Measurements from ENCODE around the gene IFNA13. TPM values are rescaled to one million over a fixed set of nuclear protein-coding genes. Genes with fewer than 3 reads are reported as not detected.
A peak's percentile ranks its signal among the peaks of the same experiment; 100 is the strongest.
"Not testable (repeated sequence)": the region's sequence is repeated elsewhere in the genome, so short reads cannot be mapped to it uniquely, and the experiment has no call there.

The IFNA13 gene
- 8.2 TPM for total RNA-seq (ENCODE audit: insufficient read depth, low replicate concordance)

DNA sequence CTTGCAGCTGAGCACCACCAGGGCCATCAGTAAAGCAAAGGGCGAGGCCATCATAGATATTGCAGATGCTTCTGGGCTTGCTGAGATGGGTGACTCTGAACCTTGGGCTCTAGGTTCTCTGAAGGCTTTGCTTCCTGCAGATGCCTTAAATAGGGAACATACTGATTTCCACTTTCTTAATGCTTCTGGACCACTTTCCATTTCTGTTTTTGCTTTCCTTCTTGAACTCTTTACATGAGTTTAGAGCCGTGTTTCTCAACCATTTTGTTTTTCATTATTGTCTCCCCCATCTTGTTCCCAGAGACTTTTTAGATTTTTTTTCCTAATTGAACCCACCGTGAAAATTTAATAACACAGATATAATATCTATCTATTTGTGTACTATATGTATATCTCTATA, at the start of gene IFNA13:
Gene IFNA13 (minus strand): TSS at position 101 of the 400 bp plus-strand sequence. CDS start 47 bp downstream, at position 54.
- DNase-seq (ENCODE audit: low spot score) = no peak

DNA sequence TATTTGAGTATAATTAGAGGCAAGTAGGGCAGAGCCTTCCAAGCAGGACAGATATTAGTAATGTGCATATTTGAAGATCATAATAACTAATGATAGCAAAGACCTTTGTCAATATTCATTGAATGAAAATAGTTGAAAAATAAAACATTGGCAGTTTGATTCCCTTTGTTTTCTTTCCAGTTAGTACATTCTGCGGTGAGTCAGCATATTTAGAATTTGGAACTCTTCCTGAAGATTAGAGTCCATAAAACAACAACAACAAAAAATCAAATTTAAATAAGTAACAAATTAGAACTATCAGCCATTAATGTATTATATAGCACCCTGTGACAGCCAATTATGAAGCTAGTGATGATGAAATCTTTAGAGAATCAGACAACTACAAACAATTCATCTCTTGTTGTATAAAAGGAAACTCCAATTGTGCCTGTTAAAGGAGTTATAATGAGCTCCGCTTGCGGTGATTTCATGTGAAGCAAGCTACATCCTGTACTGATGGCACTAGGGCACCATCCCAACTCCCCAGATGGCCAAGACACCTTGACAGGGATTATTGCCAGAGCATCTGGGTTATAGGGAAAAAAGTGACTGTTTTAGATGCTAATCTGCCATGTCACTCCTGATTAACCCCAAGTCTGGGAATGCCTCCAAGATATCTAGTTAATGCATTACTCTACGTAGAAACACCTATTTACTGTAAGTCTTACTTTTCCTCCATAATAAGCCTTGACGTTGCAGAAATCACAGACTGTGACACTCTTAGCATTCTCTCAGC, 47.8 kb upstream of the IFNA13 start:
- no peak for DNase-seq (ENCODE audit: low spot score)

DNA sequence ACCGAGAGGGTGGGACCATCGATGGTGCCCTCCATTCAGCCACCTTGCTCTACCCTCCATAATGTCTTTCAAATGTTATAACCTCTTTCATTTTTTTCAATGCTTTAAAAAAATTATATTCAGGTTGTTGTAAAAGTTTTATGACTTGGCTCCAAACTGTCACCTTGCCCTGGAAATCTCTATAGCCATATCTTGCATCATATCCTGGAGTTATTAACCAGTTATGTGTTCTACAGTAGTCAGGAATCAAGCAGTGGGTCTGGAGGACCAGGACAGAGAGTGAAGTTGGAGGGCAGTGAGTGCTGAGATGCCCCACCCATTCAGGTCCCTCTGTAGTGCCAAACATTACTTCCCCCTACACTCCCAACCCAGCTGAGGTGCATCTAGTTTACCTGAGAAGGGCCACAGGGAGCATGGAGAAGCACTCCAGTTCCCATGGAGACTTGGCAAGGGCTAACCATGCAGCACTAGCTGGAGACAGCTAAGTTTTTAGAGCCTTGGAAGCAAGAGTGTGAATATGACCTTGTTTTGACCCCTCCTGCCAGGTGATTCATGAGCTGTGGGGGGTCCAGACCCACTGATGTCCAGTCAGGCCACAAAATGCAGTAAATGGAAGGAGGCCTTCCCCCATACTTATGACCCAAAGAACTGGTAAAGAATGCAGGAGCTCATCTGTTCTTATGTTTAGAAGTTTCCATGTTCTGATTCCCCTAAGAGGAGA, 46.5 kb upstream of the IFNA13 start:
- no peak for DNase-seq (ENCODE audit: low spot score)

DNA sequence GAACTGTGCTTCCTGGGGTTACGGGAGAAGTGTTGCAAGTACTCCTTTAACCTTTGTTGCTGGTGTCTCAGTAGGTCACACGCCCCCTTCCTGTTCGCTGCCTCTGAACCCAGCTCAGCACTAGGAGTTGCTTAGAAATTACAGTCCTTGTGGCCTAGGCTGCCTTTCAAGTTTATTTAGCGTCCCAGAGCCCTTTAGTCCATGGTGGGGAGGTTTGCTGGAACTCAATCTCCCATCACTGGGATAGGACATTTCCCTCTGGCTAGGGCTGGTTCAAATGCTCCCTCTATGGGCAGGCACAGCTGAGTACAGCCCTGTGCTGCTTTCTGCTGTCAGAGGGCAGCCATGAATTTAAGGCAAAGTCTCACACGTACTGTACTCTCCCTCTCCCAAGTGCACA, 45.8 kb upstream of the IFNA13 start:
- no peak for DNase-seq (ENCODE audit: low spot score)

DNA sequence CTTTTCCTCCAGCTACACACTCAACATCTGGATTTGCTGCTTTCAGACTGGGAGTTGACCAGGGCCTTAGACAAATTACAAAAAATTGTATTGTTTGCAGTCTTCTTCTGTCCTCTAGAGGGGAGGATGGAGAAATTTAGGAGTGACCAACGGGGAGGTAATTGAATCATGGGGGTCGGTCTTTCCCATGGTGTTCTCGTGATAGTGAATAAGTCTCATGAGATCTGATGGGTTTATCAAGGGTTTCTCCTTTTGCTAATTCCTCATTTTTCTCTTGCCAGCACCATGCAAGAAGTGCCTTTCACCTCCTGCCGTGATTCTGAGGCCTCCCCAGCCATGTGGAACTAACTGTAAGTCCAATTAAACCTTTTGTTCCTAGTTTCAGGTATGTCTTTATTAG, 45.3 kb upstream of the IFNA13 start:
- no peak for DNase-seq (ENCODE audit: low spot score)

DNA sequence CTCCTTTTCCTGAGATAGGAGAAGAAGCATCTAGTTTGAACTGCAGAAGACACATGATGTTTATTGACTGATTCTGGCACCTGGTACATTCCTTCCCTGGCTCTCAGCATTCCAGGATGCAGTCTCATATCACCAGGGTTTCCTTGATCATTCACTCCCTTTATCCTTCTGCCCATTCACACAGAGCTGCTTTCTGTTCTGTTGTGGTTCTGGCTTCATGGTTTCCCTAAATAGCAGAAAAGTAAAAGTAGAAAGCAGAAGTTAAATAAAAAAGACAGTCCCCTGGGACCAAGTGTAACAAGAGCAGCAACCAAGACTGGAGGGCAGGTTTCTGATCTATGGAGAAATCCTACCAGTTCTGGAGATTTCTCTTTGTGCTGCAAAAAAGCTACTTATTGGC, 44.2 kb upstream of the IFNA13 start:
- DNase-seq (ENCODE audit: low spot score) = no peak

DNA sequence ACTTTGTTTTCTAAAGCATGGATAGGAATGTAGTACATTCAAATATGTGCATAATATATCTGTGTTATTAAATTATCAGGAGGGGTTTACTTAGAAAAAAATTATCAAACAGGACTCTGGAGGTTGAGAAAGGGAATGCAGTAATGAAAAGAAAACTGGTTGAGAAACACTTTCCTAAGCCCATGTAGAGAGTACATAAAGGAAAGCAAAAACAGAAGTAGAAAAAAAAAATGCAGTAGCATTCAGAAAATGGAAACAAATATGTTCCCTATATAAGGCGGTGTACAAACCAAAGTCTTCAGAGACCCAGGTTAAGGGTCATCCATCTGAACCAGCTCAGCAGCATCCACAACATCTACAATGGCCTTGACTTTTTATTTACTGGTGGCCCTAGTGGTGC, 41.0 kb upstream of the IFNA13 start, which contains the start of gene IFNA8:
Gene IFNA8 (plus strand): TSS at position 301 of the 400 bp plus-strand sequence. CDS start 60 bp downstream, at position 361.
- no peak for DNase-seq (ENCODE audit: low spot score)

DNA sequence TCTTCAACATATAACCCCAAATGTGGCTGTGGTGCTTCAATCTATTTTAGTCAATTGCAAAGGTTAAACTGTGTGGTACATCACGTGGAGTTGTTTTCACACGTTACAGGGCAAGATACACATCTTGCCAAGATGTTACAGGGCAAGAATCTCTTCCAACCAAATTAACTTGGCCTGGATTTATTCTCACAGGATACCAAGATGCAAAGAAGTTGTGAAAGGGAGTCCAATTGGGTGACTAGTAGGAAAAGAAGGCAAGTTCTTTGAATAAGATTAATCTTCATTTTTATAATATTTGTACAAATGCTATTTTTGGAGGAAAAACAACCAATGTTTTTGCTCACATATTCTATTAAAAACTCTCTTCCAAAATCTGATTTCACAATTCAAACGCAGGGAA, 36.3 kb upstream of the IFNA13 start:
- DNase-seq (ENCODE audit: low spot score) = no peak

DNA sequence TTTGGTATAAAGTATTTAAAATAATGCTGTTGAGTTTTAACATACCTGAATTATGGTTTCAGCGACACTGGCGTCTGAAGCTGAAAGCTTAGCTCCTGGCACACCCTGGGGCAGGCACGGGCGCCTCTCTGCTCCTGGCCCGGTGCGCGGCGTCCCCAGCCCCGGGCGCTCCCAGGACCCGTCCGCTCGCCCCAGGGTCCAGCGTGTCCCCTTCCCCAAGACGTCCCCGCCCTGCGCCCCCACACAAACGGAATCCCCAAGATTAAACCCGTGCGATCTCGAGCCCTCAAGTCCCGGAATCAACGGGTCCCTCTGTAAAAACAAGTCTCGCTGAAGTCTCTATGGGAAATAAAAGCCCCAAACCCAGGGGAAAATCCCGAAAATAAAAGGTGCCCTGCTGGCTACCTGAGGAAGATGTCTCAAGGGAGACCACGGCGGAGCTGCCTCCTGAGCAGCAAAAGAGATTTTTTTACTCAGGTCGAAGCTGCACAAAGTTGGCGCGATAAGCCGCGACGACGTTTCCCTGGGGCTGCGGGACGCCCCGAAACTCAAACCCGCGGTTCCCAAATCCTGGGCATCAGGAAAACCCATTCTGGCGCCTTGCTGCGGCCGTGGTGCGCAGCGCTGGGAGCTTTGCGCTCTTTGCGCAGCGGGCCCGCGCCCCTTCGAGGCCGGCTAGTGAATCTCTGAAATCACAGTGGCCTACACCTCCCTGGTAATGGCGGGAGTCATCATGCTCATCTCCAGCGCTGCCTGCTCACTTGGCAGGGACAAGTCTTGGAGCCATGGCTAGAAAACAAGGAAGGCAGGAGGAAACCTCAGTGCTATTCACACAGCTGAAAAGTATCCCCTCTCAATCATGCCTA, 34.8 kb upstream of the IFNA13 start:
- DNase-seq (ENCODE audit: low spot score) = no peak

DNA sequence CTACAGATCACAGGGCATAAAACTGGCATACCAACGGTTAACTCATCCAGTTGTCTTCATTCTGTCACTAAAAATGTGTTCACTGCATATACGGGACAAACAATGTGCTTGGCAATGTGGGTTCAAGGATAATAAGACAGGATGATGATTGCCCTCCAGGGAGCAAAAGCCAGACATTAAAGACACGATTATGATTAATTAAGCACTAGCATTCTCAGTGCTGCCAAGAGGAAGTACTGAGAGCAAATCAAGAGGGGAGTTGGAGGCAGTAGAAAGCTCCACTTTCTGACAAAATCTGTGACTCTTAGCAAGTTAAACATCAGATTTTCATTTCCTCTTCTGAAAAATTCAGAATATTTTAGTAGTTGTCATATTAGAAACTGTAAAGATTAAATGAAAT, 32.1 kb upstream of the IFNA13 start:
- no peak for DNase-seq (ENCODE audit: low spot score)

DNA sequence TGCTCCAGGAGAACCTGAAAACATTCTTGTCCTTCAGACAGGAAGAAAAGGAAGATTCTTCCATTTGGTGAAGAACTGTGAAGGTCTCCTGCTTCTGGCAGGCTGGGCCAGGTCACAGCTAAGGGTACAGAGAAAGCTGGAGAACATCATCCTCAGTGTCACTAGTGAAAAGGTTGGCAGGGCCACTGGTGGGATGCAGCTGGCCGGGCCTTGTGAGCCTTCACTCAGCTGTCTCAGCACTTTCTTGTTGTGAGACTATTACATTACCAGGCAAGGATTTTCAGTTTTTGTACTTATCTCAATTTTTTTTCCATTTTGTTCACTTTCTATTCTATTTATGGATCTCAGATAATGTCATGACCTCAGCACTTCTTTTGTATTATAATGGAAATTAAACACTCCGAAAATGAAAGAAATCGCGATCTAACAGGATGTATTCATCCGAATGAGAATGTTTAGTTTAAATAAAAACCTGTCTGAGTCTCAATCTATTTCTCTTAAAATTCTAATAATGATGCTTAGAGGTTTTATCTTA, 31.2 kb upstream of the IFNA13 start:
- no peak for DNase-seq (ENCODE audit: low spot score)

DNA sequence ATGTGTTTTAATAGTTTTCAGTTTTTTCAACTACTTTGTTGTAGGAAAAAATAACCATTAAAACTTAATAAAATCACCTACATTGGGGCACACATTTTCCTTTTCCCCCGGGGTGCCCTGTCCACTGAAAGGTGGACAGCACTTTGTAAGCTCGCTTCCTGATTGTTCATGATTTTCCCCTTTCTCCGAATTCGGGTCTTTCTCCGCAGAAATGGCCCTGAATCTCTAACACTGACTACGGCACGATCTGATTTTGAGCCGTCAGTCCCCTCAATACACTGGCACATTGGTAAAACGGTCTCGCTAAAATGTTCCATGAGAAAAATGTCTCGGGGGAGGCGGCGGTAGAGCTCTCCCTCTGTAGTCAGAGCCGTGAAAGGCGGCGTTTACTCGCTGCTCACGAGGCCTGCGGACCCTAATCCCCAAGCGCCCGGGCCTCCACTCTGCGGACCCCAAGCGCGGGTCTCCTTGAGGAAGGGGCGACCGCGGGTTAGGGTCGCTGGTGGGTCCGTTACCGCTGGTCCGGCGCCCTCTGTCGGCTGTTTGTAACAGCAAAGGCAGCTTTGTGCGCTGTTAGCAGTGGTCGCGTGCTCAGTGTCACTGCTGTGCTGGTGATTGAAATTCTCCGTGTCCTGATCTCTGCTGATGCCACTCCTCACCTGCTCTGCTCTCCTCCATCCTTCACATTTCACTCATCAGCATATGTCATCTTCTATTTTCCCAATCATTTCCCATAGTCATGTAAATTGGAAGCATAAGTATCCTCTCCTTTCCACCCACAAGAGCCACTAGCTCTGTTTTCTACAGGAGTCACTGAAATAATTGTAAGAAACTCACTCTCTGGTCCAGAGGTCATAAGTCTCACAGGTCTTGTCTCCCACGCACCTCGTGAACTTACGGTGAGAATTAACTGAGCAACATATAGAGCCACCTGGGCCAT, 28.2 kb upstream of the IFNA13 start:
- peak; percentile 22 for DNase-seq (ENCODE audit: low spot score)

DNA sequence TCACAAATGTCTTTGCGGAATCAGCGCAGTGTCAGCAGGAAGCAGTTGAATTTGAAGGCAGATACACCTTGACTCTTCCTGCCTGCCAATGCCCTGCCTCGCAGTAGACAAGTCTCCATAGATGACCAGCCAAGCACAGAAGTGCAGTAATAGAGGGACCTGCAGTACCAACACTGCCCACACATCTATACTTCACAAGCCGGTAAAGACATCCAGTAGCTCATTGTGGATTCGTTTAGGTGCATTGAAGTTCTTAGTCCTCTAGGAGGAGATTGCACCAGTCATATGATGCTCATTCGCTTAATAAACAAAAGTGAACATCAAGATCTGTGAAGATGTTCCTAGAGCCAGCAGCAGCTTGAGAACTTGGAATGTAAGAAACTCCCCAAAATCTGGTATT, 24.4 kb upstream of the IFNA13 start:
- DNase-seq (ENCODE audit: low spot score) = no peak

DNA sequence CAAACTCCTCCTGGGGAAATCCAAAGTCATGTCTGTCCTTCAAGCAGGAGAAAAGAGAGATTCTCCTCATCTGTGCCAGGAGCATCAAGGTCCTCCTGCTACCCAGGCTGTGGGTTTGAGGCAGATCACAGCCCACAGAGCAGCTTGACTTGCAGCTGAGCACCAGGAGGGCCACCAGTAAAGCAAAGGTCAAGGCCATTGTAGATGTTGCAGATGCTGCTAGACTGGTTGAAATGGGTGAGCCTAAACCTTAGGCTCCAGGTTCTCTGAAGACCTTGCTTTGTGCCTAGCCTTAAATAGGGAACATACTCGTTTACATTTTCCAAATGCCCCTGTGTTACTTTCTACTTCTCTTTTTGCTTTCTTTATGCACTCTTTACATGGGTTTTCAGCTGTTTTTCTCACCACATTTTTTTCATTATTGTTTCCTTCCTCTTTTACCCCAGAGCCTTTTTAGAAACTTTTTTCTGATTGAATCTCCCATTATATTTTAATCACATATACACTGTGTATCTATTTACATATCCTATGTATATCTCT, 17.3 kb upstream of the IFNA13 start, which contains the start of gene IFNA2:
Gene IFNA2 (minus strand): TSS at position 268 of the 540 bp plus-strand sequence. CDS start 69 bp downstream, at position 199.
- no peak for DNase-seq (ENCODE audit: low spot score)

DNA sequence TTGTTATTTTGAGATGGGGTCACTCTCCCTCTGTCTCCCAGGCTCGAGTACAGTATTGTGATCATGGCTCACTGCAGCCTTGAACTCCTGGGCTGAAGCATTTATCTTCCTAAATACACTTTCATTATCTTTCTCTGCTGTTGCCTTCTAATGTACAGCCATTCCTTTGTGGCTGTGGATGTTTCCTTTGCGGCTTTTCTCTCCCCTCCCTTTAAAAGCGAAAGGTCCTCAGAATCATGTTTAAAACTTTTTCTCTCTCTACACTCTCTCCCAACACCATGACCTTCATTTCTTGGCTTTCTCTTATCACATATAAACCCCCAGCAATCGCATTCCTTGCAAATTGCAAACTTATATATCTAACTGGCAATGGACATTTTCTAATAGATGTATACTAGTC, 15.8 kb upstream of the IFNA13 start:
- no peak for DNase-seq (ENCODE audit: low spot score)

DNA sequence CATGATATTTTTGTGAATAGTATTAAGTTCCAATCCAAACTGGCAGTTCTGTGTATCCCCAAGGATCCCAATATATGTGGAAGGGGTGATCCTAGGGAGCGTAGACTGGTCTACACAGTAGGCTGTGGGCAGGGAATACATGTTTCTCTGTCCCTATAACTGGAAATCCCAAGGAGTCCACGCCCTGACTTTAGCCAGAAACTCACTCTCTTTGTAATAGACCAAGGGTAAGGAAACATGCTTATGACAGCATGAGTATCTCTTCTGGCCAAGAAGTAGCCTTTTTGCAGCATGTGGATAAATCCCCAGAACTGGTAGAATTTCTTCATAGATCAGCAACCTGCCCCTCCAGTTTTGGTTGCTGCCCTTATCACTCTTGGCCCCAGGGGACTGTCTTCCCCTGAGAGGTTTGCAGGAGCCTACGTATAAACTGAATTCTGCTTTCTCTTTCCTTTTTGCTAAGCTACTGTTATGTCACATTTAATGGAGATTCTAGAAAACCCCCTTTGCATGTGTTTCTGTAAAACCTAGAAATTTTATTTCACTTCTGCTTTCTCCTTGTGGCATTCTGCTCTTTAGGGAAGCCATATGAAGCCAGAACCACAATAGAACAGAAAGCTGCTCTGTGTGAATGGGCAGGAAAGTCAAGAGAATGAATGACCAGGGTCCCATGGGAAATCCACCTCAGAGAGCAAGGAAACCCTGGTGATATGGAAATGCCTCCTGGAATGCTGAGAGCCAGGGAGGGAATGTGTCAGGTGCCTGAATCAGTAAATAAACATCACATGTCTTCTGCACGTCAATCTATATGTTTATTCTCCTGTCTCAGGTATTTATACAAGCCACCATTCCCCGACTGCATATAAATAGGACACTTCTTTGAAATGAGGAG, 13.8 kb upstream of the IFNA13 start:
- peak; percentile 21 for DNase-seq (ENCODE audit: low spot score)

DNA sequence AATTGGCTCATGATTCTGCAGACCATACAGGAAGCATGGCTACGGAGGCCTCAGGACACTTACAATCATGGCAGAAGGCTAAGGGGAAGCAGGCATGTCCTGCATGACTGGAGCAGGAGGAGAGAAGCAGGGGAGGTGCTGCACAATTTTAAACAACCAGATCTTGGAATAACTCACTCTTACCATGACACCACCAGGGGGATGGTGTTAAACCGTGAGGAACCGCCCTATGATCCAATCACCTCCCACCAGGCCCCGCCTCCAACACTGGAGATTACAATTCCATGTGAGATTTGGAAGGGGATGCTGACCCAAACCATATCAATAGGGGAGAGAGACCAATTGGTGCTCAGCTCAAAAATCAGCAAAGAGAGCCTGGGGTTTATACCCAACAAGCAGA, 3.6 kb upstream of the IFNA13 start:
- not testable (repeated sequence) for DNase-seq (ENCODE audit: low spot score)

DNA sequence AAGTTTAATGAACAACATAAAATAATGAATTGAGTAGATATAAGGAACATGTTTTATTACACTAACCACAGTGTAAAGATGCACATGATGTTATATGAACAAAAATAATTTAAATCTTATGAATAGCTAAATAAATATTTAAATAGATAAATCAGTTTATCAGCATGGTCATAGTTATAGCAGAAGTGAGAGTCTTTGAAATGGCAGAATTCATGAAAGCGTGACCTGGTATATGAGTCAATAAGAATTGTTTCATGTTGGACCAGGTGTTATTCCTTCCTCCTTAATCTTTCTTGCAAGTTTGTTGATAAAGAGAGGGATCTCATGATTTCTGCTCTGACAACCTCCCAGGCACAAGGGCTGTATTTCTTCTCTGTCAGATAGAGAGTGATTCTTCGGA, 688 bp downstream of the IFNA13 start:
- not testable (repeated sequence) for DNase-seq (ENCODE audit: low spot score)

DNA sequence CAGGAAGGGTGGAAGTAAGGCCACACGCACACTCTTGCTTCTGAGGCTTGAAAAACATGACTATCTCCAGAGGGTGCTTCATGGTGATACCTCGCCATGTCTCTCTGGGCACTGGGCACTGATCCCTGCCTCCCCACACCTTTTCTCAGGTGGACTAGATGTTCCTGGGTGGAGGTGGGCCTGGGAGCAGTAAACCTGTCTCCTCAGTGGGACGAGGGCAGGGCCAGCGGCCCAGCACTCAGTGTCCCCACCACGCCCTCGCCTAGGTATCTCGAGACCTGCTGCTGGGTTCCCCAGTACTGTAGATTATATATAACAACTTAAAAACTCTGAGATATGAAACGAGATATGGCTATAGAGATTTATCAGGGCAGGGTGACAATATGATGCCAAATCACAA, 5.6 kb downstream of the IFNA13 start:
- no peak for DNase-seq (ENCODE audit: low spot score)

All from umbilical cord (tissue), 2 donors.